Spleen (tissue), 7 donors: ENCODE results near the gene YWHAH.

Experiments used
- CTCF ChIP-seq, 11 experiments: fragments of 200-600 bp in 7 of 11; fragments of 450-650 bp in 4 of 11; sonication (generic) in 4 of 11; IDR thresholded peaks in 8 of 11; conservative IDR thresholded peaks in 3 of 11; 1 replicate in 7 of 11; 2 replicates in 4 of 11; pipeline versions ENCODE4 v1.4.0 to v1.8.0; 2016 to 2021; ENCODE audit warnings: antibody characterized with exemption in 11 of 11, inconsistent platforms in 4 of 11, mild to moderate bottlenecking in 1 of 11
- POLR2AphosphoS5 ChIP-seq, 3 donors: sonication (generic); formaldehyde crosslinking; IDR thresholded peaks; one replicate each; pipeline ENCODE4 v1.5.1; 2017; ENCODE audit warnings: antibody characterized with exemption in 3 of 3
- donor health status: DM: no; HTN: no; CAD: no; lungs with moderate emphysema.
- donor health status: DM: no; HTN: no; CAD: no.
- donor health status: DM: no; HTN: no; CAD: no.

GRCh38 chr22:31991102-31991839, 46.9 kb downstream of the YWHAH start:
- TF ChIP-seq CTCF (IDR thresholded peaks at IDR 0.05 in 8 of 11, conservative IDR thresholded peaks at IDR 0.05 in 3 of 11) (no peak), POLR2AphosphoS5 (IDR thresholded peaks at IDR 0.05) (no peak)
